GM12878 (cell line): ENCODE results near the gene CLIC3. TPM values are rescaled to one million over a fixed set of nuclear protein-coding genes. Genes with fewer than 3 reads are reported as not detected.

Experiments
- ATAC-seq: fragments of 200-7000 bp; cut with Tn5 transposase; 3 replicates; pipeline ENCODE4 v1.9.1; 2020; ENCODE audit warnings: mild to moderate bottlenecking, moderate library complexity
- BruUV-seq: library from RNA; stranded (reverse); fragments of 400-500 nt; replicated peaks from 2 replicates; lab custom pipeline; 2021; lab: Mats Ljungman, UMichigan
- CTCF ChIA-PET: fragments of 300-600 bp; sonication (Branson Sonifier 250); formaldehyde crosslinking; extraction: SDS; loops from one replicate; lab custom pipeline; 2021; ENCODE audit warnings: inconsistent platforms; lab: Yijun Ruan, JAX
- POLR2A ChIA-PET: fragments of 350-600 bp; formaldehyde crosslinking; extraction: SDS; loops from one replicate; lab custom pipeline; 2021; ENCODE audit warnings: inconsistent platforms; lab: Charles Lee
- RAD21 ChIA-PET: fragments of 300-600 bp; sonication (Branson Sonifier 250); formaldehyde crosslinking; loops from one replicate; lab custom pipeline; 2023; ENCODE audit warnings: antibody characterized with exemption; ENCODE audit not compliant: unreplicated experiment; lab: Charles Lee
- SMC1A ChIA-PET: fragments of 300-600 bp; sonication (Branson Sonifier 250); formaldehyde crosslinking; loops from one replicate; lab custom pipeline; 2023; ENCODE audit not compliant: unreplicated experiment, uncharacterized antibody; lab: Charles Lee
- DNase-seq: peaks from one replicate; pipeline ENCODE4 v3.0.0-alpha.2; 2011; ENCODE audit warnings: low read depth, low spot score
- FAIRE-seq: peaks from 3 replicates; lab custom pipeline; 2011; peaks lifted over from hg19 to GRCh38; lab: Jason Lieb, UNC
- H2AFZ ChIP-seq: 2 replicates; pipeline ENCODE4 v1.6.0; 2011; ENCODE audit warnings: low read depth, low read length, control low read depth; ENCODE audit not compliant: control insufficient read depth
- H3K27ac ChIP-seq: 2 replicates; pipeline ENCODE4 v1.5.1; 2011; ENCODE audit warnings: control low read depth; ENCODE audit not compliant: control insufficient read depth, insufficient read depth
- H3K27me3 ChIP-seq, 2 experiments: replicated peaks in 1 of 2; 2 replicates each; pipeline versions ENCODE4 v1.6.0 to v1.6.1; 2011; ENCODE audit warnings: low read length in 1 of 2; ENCODE audit not compliant: control insufficient read depth in 2 of 2, insufficient read depth in 2 of 2
- H3K36me3 ChIP-seq, 2 experiments: 2 replicates each; pipeline ENCODE4 v1.5.1; 2011; ENCODE audit warnings: low read length in 1 of 2; ENCODE audit not compliant: control insufficient read depth in 2 of 2, insufficient read depth in 2 of 2
- H3K4me1 ChIP-seq: 2 replicates; pipeline ENCODE4 v1.6.1; 2011; ENCODE audit warnings: mild to moderate bottlenecking, low read length, moderate library complexity, mixed read lengths; ENCODE audit not compliant: control insufficient read depth, insufficient read depth
- H3K4me2 ChIP-seq: 2 replicates; pipeline ENCODE4 v1.6.0; 2011; ENCODE audit warnings: control low read depth; ENCODE audit not compliant: control insufficient read depth, insufficient read depth
- H3K4me3 ChIP-seq: fragments of 200-600 bp; sonication (generic); 2 replicates; pipeline ENCODE4 v1.5.1; 2016
- H3K79me2 ChIP-seq: 2 replicates; pipeline ENCODE4 v1.6.0; 2011; ENCODE audit warnings: low read length; ENCODE audit not compliant: control insufficient read depth, insufficient read depth
- H3K9ac ChIP-seq: 2 replicates; pipeline ENCODE4 v1.8.0; 2011; ENCODE audit warnings: low read length, control low read depth, mixed read lengths; ENCODE audit not compliant: control insufficient read depth, insufficient read depth
- H3K9me3 ChIP-seq: replicated peaks from 3 replicates; pipeline ENCODE4 v1.5.1; 2011; ENCODE audit warnings: mild to moderate bottlenecking, low read length; ENCODE audit not compliant: control insufficient read depth, insufficient read depth
- H4K20me1 ChIP-seq: 2 replicates; pipeline ENCODE4 v1.6.0; 2011; ENCODE audit not compliant: control insufficient read depth, insufficient read depth
- BHLHE40 ChIP-seq, 2 experiments: fragments of 450-650 bp in 1 of 2; IDR thresholded peaks; 2 replicates each; pipeline ENCODE4 v1.6.1; 2011 to 2017; ENCODE audit warnings: low read depth in 2 of 2, borderline replicate concordance in 1 of 2, improper control_type of control experiment in 1 of 2, low read length in 1 of 2, mild to moderate bottlenecking in 1 of 2
- BMI1 ChIP-seq: fragments of 450-650 bp; IDR thresholded peaks from 2 replicates; pipeline ENCODE4 v1.6.1; 2016; ENCODE audit warnings: mild to moderate bottlenecking, moderate library complexity, borderline replicate concordance
- CBX3 ChIP-seq: fragments of 200-600 bp; sonication (generic); IDR thresholded peaks from 2 replicates; pipeline ENCODE4 v1.6.1; 2016; ENCODE audit warnings: low read depth, borderline replicate concordance
- CHD4 ChIP-seq: fragments of 200-600 bp; sonication (generic); IDR thresholded peaks from 2 replicates; pipeline ENCODE4 v1.6.1; 2016; ENCODE audit warnings: mild to moderate bottlenecking
- EGR1 ChIP-seq, 2 experiments: IDR thresholded peaks; 1 replicate in 1 of 2; 2 replicates in 1 of 2; pipeline ENCODE4 v1.6.1; 2011 to 2012; ENCODE audit warnings: low read depth in 2 of 2, low read length in 2 of 2, borderline replicate concordance in 1 of 2, mild to moderate bottlenecking in 1 of 2, moderate library complexity in 1 of 2
- ETV6 ChIP-seq, 2 experiments: fragments of 450-650 bp in 1 of 2; IDR thresholded peaks in 1 of 2; conservative IDR thresholded peaks in 1 of 2; 2 replicates each; pipeline ENCODE4 v1.6.1; 2014; ENCODE audit warnings: antibody characterized with exemption in 1 of 2, borderline replicate concordance in 1 of 2, low read depth in 1 of 2, mild to moderate bottlenecking in 1 of 2, moderate library complexity in 1 of 2
- MYC ChIP-seq: IDR thresholded peaks from 2 replicates; pipeline ENCODE4 v1.6.1; 2011; ENCODE audit warnings: mild to moderate bottlenecking, low read length, moderate library complexity, inconsistent platforms; ENCODE audit not compliant: insufficient read depth, insufficient replicate concordance, insufficient read length, severe bottlenecking
- NRF1 ChIP-seq: conservative IDR thresholded peaks from 2 replicates; pipeline ENCODE4 v1.6.1; 2011; ENCODE audit warnings: mild to moderate bottlenecking, low read depth, low read length, improper control_type of control experiment
- POU2F2 ChIP-seq: IDR thresholded peaks from 3 replicates; pipeline ENCODE4 v1.6.1; 2011; ENCODE audit warnings: low read depth, mild to moderate bottlenecking, low read length, borderline replicate concordance
- RELB ChIP-seq: fragments of 450-650 bp; IDR thresholded peaks from 2 replicates; pipeline ENCODE4 v1.6.1; 2017; ENCODE audit warnings: low read depth, mild to moderate bottlenecking, moderate library complexity
- RFX5 ChIP-seq: IDR thresholded peaks from 2 replicates; pipeline ENCODE4 v1.6.1; 2011; ENCODE audit warnings: low read depth, low read length, improper control_type of control experiment
- SIN3A ChIP-seq: IDR thresholded peaks from 2 replicates; pipeline ENCODE4 v1.6.1; 2012; ENCODE audit warnings: low read depth, low read length, improper control_type of control experiment
- SMC3 ChIP-seq: IDR thresholded peaks from 2 replicates; pipeline ENCODE4 v1.6.1; 2011; ENCODE audit warnings: low read length, improper control_type of control experiment, borderline replicate concordance
- TAF1 ChIP-seq: IDR thresholded peaks from 2 replicates; pipeline ENCODE4 v1.6.1; 2011; ENCODE audit warnings: mild to moderate bottlenecking, low read depth, low read length, borderline replicate concordance
- ZBED1 ChIP-seq: IDR thresholded peaks from 2 replicates; pipeline ENCODE4 v1.6.1; 2016; ENCODE audit warnings: borderline replicate concordance
- ZNF217 ChIP-seq: fragments of 450-650 bp; IDR thresholded peaks from 2 replicates; pipeline ENCODE4 v1.6.1; 2017; ENCODE audit warnings: antibody characterized with exemption, mild to moderate bottlenecking
- ZNF24 ChIP-seq: fragments of 450-650 bp; IDR thresholded peaks from 2 replicates; pipeline ENCODE4 v1.6.1; 2017; ENCODE audit warnings: antibody characterized with exemption, mild to moderate bottlenecking
- ZNF274 ChIP-seq: IDR thresholded peaks from one replicate; pipeline ENCODE4 v1.8.0; 2011; ENCODE audit not compliant: insufficient read length, insufficient read depth
- ZNF384 ChIP-seq: IDR thresholded peaks from 2 replicates; pipeline ENCODE4 v1.6.1; 2012; ENCODE audit warnings: low read depth, mild to moderate bottlenecking, low read length, improper control_type of control experiment, borderline replicate concordance
- WGBS: methylation state at CpG from one replicate; pipeline ENCODE4 v1.1.6; 2016; ENCODE audit warnings: low lambda C conversion rate; ENCODE audit not compliant: insufficient replicate concordance, insufficient coverage; ENCODE audit errors: missing lambda C conversion rate; 5-methylcytosine and 5-hydroxymethylcytosine counted together
- in situ Hi-C: fragments of 300-500 bp; cut with MboI; formaldehyde crosslinking; loops from 9 replicates; pipeline ENCODE4 v1.14.3; 2018; ENCODE audit warnings: mixed read lengths
- intact Hi-C: fragments of 100-400 bp; cut with micrococcal nuclease; formaldehyde crosslinking; loops from one replicate; pipeline ENCODE4 v1.14.2; 2022; ENCODE audit not compliant: unreplicated experiment
- polyA plus RNA-seq, 11 experiments: library from polyadenylated mRNA; depleted of rRNA in 4 of 11; unstranded in 6 of 11; stranded (reverse) in 5 of 11; fragments of >200 nt; fragmentation: Nextera tagmentation in 4 of 11; fragmentation: Illumina TruSeq in 1 of 11; extraction: Ambion mirVana in 4 of 11; extraction: Trizol in 1 of 11; gene quantifications; 1 replicate in 1 of 11; 2 replicates in 10 of 11; pipeline versions ENCODE4 v1.2.1 to v1.2.3, GENCODE V29; 2011 to 2016; ENCODE audit warnings: inconsistent platforms in 2 of 11, missing spikeins in 2 of 11, low read depth in 1 of 11
- total RNA-seq, 4 experiments: library from RNA; depleted of rRNA in 3 of 4; stranded (reverse); fragments of >200 nt in 3 of 4; fragmentation: Illumina TruSeq in 1 of 4; extraction: Trizol in 1 of 4; gene quantifications; 2 replicates each; pipeline versions ENCODE4 v1.2.1 to v1.2.3, GENCODE V29; 2013 to 2021

Gene CLIC3
- total and polyA plus RNA-seq, 10 of the 15 experiments (the other 5 are each of a cell fraction or from before 2014, with no cell fraction given): 0.31 TPM; not detected in 9

DNA sequence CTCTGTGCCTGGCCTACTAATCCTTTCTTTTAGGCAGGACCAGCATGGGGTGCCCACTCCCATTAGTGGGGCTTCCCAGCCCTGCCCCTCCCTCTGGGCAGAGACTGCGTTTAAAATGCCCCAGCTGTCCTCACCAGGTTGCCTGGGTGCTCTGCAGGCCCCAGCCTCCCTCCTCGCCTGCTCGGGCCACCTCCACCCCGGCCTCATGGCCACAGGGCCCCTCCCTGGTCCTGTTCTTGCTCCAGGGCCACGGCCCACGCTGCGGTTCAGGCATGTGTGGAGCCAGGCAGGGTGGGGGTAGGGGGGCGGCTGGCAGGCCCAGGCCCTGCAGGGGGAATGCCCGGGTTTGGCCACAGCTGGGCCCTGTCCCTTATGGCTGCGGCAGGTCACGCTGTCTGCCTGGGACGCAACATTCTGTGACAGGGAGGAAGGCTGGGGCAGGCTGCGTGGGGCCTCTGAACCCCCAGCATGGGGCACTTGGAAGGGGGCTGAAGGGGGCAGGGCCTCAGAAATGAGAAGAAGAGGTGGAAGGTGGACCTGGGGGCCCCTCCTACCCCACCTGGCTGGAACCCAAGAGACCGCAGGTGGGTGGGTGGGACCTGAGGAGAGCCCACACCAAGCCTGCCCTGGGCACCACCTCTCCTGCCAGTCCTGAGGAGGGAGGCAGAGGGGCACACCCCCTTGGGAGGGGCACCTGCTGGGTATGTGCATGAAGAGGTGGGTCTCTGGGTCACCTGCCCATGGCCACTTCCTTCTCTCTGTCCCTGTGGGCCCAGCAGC is 44.6 kb downstream of the CLIC3 start, which contains the start of gene LCN12 (continued):
- TF ChIP-seq CBX3: no peak
- TF ChIP-seq NRF1: no peak
- TF ChIP-seq, all 136 proteins: peak for 0

GRCh38 chr9:136950656-136951276 is 45.6 kb downstream of the CLIC3 start:
- no TSS peak for BruUV-seq
- Histone ChIP-seq H3K4me2 (peak overlapping the region; percentile 98), H4K20me1 (no peaks in the 10 kb centered on the region), H3K27ac (peak overlapping the region; percentile 53), H3K36me3 (no peaks in the 10 kb centered on the region), H3K79me2 (no peaks in the 10 kb centered on the region), H3K9ac (peak overlapping the region; percentile 78; the same call in 1 of the 2 replicates), H2AFZ (peak overlapping the region; percentile 97), H3K9me3 (no peaks in the 10 kb centered on the region), H3K4me3 (peak overlapping the region; percentile 77), H3K4me1 (peaks cover 6% of the 10 kb centered on the region; the same call in 1 of the 2 replicates), H3K27me3 (no peaks in the 10 kb centered on the region)
- POLR2A ChIA-PET: interaction anchor here (1.1 kb wide), 1 partner anchor 272 kb away, joined by 3 read pairs; no protein-coding TSS in a partner anchor
- CTCF ChIA-PET: interaction anchor here (0.7 to 1.3 kb wide), 4 partner anchors 16 to 277 kb away, joined by 3 to 10 read pairs (median 4); partner anchors contain the start of gene RNF224
- DNase-seq (no peak), ATAC-seq (no peak), FAIRE-seq (no peak)
- in situ Hi-C loops (no loop called here), intact Hi-C loops (no loop called here)
- RAD21 ChIA-PET: interaction anchor here (0.8 kb wide), 1 partner anchor 49 kb away, joined by 3 read pairs; no protein-coding TSS in a partner anchor
- SMC1A ChIA-PET: interaction anchor here (1.1 to 1.5 kb wide), 3 partner anchors 49 to 84 kb away, joined by 3 to 8 read pairs (median 4); no protein-coding TSS in a partner anchor
- TF ChIP-seq ETV6 (conservative IDR thresholded peaks at IDR 0.05 in 1 of 2, IDR thresholded peaks at IDR 0.05 in 1 of 2; ENCODE audit: borderline replicate concordance in 1 of 2, low read depth in 1 of 2) (no peak), MYC (no peak), POU2F2 (no peak), RFX5 (no peak), ZNF217 (no peak), BHLHE40 (IDR thresholded peaks at IDR 0.05; ENCODE audit: borderline replicate concordance in 1 of 2, low read depth in 2 of 2, low read length in 1 of 2) (no peak), ZNF274 (no peak), BMI1 (no peak), ZNF24 (no peak), SIN3A (no peak), TAF1 (no peak), CHD4 (no peak), ZNF384 (no peak), SMC3 (no peak), RELB (no peak), ZBED1 (no peak), EGR1 (IDR thresholded peaks at IDR 0.05; ENCODE audit: borderline replicate concordance in 1 of 2, low read depth in 2 of 2, low read length in 2 of 2) (no peak)
- WGBS: 40% methylated on average over 8 of the region's 9 CpGs
